AG04450 (cell line): Measurements from ENCODE around the gene KMT2B. TPM values are rescaled to one million over a fixed set of nuclear protein-coding genes. Genes with fewer than 3 reads are reported as not detected.
"Not testable (repeated sequence)": the region's sequence is repeated elsewhere in the genome, so short reads cannot be mapped to it uniquely, and the experiment has no call there.

Source experiments
- CTCF ChIA-PET: fragments of 300-600, 350-600 bp; formaldehyde crosslinking; extraction: SDS; loops from one replicate; lab custom pipeline; 2022; ENCODE audit warnings: antibody characterized with exemption, inconsistent platforms; lab: Charles Lee
- POLR2A ChIA-PET: fragments of 350-600 bp; formaldehyde crosslinking; extraction: SDS; loops from one replicate; lab custom pipeline; 2021; ENCODE audit warnings: antibody characterized with exemption, inconsistent platforms; lab: Yijun Ruan, JAX
- DNase-seq: peaks from one replicate; pipeline ENCODE4 v3.0.0-alpha.2; 2011; ENCODE audit warnings: low read depth, low spot score
- H3K27ac ChIP-seq: one replicate; pipeline ENCODE4 v1.5.1; 2012; ENCODE audit warnings: low read depth, low read length, control low read depth
- H3K27me3 ChIP-seq: one replicate; pipeline ENCODE4 v1.6.0; 2012; ENCODE audit warnings: low read length; ENCODE audit not compliant: control insufficient read depth, insufficient read depth
- H3K4me3 ChIP-seq: 2 replicates; pipeline ENCODE4 v1.5.1; 2011; ENCODE audit warnings: mild to moderate bottlenecking, low read depth, low read length, control low read depth
- H3K9me3 ChIP-seq: 2 replicates; pipeline ENCODE4 v1.5.1; 2012; ENCODE audit warnings: low read length; ENCODE audit not compliant: control insufficient read depth, insufficient read depth
- polyA plus RNA-seq: library from polyadenylated mRNA; depleted of rRNA; stranded (reverse); fragments of >200 nt; gene quantifications from 2 replicates; pipeline ENCODE4 v1.2.3, GENCODE V29; 2011
- TF ChIP-seq, protein P1 (sequence below): IDR thresholded peaks from 2 replicates; pipeline ENCODE4 v1.5.1; 2011; ENCODE audit warnings: low read depth, low read length, control low read depth, inconsistent platforms

The KMT2B gene
- polyA plus RNA-seq, 1 experiment, result 6.1 TPM

DNA sequence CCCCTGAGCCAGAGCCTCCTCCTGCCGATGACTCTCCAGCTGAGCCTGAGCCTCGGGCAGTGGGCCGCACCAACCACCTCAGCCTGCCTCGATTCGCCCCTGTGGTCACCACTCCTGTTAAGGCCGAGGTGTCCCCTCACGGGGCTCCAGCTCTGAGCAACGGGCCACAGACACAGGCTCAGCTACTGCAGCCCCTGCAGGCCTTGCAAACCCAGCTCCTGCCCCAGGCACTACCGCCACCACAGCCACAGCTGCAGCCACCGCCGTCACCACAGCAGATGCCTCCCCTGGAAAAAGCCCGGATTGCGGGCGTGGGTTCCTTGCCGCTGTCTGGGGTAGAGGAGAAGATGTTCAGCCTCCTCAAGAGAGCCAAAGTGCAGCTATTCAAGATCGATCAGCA is 3.6 kb downstream of the KMT2B start:
- Histone ChIP-seq H3K4me3 (no peak overlapping the region), H3K27ac (no peak overlapping the region), H3K9me3 (no peaks in the 10 kb centered on the region; the same call in 1 of the 2 replicates), H3K27me3 (no peaks in the 10 kb centered on the region)
- POLR2A ChIA-PET, result no interaction called here
- TF ChIP-seq, protein P1, sequence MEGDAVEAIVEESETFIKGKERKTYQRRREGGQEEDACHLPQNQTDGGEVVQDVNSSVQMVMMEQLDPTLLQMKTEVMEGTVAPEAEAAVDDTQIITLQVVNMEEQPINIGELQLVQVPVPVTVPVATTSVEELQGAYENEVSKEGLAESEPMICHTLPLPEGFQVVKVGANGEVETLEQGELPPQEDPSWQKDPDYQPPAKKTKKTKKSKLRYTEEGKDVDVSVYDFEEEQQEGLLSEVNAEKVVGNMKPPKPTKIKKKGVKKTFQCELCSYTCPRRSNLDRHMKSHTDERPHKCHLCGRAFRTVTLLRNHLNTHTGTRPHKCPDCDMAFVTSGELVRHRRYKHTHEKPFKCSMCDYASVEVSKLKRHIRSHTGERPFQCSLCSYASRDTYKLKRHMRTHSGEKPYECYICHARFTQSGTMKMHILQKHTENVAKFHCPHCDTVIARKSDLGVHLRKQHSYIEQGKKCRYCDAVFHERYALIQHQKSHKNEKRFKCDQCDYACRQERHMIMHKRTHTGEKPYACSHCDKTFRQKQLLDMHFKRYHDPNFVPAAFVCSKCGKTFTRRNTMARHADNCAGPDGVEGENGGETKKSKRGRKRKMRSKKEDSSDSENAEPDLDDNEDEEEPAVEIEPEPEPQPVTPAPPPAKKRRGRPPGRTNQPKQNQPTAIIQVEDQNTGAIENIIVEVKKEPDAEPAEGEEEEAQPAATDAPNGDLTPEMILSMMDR, result no peak
- CTCF ChIA-PET, result no interaction called here
- DNase-seq, result no peak

DNA sequence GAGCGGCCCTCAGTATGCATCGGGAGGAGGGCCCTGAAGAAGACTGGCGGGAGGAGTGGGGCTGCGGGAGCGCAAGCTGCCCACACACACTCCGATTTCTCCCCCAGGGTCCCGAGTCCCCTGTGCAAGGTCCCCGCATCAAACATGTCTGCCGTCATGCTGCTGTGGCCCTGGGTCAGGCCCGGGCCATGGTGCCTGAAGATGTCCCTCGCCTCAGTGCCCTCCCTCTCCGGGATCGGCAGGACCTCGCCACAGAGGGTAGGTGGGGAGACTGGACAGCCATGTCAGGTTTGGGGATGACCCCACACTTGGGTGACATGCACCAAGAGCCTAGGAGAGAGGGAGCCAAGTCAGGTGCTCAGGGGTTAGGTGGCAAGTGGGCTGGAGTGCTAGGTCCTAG is 4.7 kb downstream of the KMT2B start:
- Histone ChIP-seq H3K9me3 (no peaks in the 10 kb centered on the region; the same call in 1 of the 2 replicates), H3K27me3 (no peaks in the 10 kb centered on the region), H3K27ac (no peak overlapping the region), H3K4me3 (no peak overlapping the region)
- CTCF ChIA-PET, result interaction anchor here (0.6 kb wide), 1 partner anchor 21 kb away, joined by 8 read pairs; no protein-coding TSS in a partner anchor
- TF ChIP-seq, protein P1, result no peak
- POLR2A ChIA-PET, result no interaction called here
- DNase-seq, result no peak

DNA sequence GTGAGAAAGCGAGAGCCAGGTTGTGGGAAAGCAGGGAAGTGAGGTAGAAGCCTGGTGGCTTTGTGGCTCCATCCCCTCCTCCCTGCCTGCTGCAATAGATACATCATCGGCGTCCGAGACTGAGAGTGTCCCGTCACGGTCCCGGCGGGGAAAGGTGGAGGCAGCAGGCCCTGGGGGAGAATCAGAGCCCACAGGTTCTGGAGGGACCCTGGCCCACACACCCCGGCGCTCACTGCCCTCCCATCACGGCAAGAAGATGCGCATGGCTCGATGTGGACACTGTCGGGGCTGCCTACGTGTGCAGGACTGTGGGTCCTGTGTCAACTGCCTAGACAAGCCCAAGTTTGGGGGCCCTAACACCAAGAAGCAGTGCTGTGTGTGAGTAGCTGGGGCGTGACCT is 5.1 kb downstream of the KMT2B start:
- no peak for DNase-seq
- POLR2A ChIA-PET, result no interaction called here
- H3K4me3 ChIP-seq, result no peak overlapping the region
- H3K9me3 ChIP-seq, result no peaks in the 10 kb centered on the region; the same call in 1 of the 2 replicates
- TF ChIP-seq, protein P1, result no peak
- no peaks in the 10 kb centered on the region for H3K27me3 ChIP-seq
- CTCF ChIA-PET, result interaction anchor here (0.6 kb wide), 1 partner anchor 20 kb away, joined by 8 read pairs; no protein-coding TSS in a partner anchor
- no peak overlapping the region for H3K27ac ChIP-seq

DNA sequence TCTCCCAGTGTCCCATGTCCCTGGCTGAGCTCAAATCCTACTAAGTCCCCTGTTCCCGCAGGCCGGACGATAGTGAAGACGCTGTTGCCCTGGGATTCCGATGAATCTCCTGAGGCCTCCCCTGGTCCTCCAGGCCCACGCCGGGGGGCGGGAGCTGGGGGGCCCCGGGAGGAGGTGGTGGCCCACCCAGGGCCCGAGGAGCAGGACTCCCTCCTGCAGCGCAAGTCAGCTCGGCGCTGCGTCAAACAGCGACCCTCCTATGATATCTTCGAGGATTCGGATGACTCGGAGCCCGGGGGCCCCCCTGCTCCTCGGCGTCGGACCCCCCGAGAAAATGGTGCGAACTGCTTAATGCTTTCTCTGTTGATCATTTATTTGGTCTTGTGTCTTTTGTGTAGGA is 5.9 kb downstream of the KMT2B start:
- Histone ChIP-seq H3K27ac (no peak overlapping the region), H3K9me3 (no peaks in the 10 kb centered on the region; the same call in 1 of the 2 replicates), H3K27me3 (no peaks in the 10 kb centered on the region), H3K4me3 (no peak overlapping the region)
- ChIA-PET CTCF (no interaction called here), POLR2A (no interaction called here)
- DNase-seq, result no peak
- TF ChIP-seq, protein P1, result no peak

DNA sequence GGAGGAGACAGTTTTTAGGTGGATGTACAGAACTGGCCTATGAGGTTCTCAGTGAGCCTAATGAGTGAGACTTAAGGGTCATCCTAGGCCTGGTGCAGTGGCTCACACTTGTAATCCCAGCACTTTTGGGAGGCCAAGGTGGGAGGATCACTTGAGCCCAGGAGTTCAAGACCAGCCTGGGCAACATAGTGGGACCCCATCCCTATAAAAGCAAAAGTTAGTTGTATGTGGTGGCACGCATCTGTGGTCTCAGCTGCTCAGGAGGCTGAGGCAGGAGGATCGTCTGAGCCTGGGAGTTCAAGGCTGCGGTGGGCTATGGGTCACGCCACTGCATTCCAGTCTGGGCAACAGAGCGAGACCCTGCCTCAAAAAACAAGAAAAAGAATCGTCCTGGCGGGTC is 6.3 kb downstream of the KMT2B start:
- POLR2A ChIA-PET, CTCF ChIA-PET, DNase-seq, H3K27ac ChIP-seq, H3K4me3 ChIP-seq, H3K9me3 ChIP-seq, H3K27me3 ChIP-seq: not testable (repeated sequence)
